Transverse colon (tissue), 4 donors: ENCODE results near the gene HMCN2. TPM values are rescaled to one million over a fixed set of nuclear protein-coding genes. Genes with fewer than 3 reads are reported as not detected.
A peak's percentile ranks its signal among the peaks of the same experiment; 100 is the strongest.

Source experiments
- DNase-seq: peaks from one replicate; pipeline ENCODE4 v3.0.0-alpha.2; 2019
- H3K27ac ChIP-seq, 4 donors: fragments of 200-600 bp; sonication (generic); 2 replicates each; pipeline ENCODE4 v1.5.1; 2016 to 2018; ENCODE audit warnings: inconsistent platforms in 4 of 4
- H3K27me3 ChIP-seq: fragments of 200-600 bp; sonication (generic); 2 replicates; pipeline ENCODE4 v1.5.1; 2017; ENCODE audit warnings: inconsistent platforms
- H3K36me3 ChIP-seq, 4 donors: fragments of 200-600 bp; sonication (generic); 2 replicates each; pipeline ENCODE4 v1.5.1; 2017 to 2019; ENCODE audit warnings: inconsistent platforms in 4 of 4
- H3K4me1 ChIP-seq, 4 donors: fragments of 200-600 bp; sonication (generic); 2 replicates each; pipeline ENCODE4 v1.5.1; 2017 to 2020; ENCODE audit warnings: inconsistent platforms in 4 of 4
- H3K4me3 ChIP-seq, 4 donors: fragments of 200-600 bp; sonication (generic); 1 replicate in 1 of 4; 2 replicates in 3 of 4; pipeline versions ENCODE4 v1.5.1 to v1.6.1; 2017 to 2019; ENCODE audit warnings: inconsistent platforms in 4 of 4
- H3K9me3 ChIP-seq, 2 donors: fragments of 200-600 bp; sonication (generic); 2 replicates each; pipeline ENCODE4 v1.5.1; 2017 to 2019; ENCODE audit warnings: inconsistent platforms in 2 of 2
- CTCF ChIP-seq, 5 experiments: fragments of 200-600 bp in 3 of 5; fragments of 450-650 bp in 2 of 5; sonication (generic) in 3 of 5; IDR thresholded peaks; 1 replicate in 2 of 5; 2 replicates in 3 of 5; pipeline ENCODE4 v1.5.1; 2016 to 2017; ENCODE audit warnings: antibody characterized with exemption in 5 of 5, inconsistent platforms in 3 of 5, mild to moderate bottlenecking in 2 of 5, moderate library complexity in 1 of 5
- EP300 ChIP-seq: sonication (generic); formaldehyde crosslinking; IDR thresholded peaks from one replicate; pipeline ENCODE4 v1.6.1; 2017; ENCODE audit warnings: antibody characterized with exemption, low read depth
- POLR2A ChIP-seq: fragments of 450-650 bp; IDR thresholded peaks from one replicate; pipeline ENCODE4 v1.6.1; 2016; ENCODE audit warnings: antibody characterized with exemption, mild to moderate bottlenecking, moderate library complexity
- POLR2AphosphoS5 ChIP-seq, 3 donors: sonication (generic); formaldehyde crosslinking; IDR thresholded peaks; one replicate each; pipeline ENCODE4 v1.6.1; 2016; ENCODE audit warnings: antibody characterized with exemption in 3 of 3
- WGBS, 2 donors: methylation state at CpG; one replicate each; pipeline ENCODE4 v1.1.5; 2018; ENCODE audit warnings: low coverage in 1 of 2; 5-methylcytosine and 5-hydroxymethylcytosine counted together
- in situ Hi-C, 4 donors: fragments of 200-750 bp; cut with MboI; loops; one replicate each; pipeline versions ENCODE4 v1.15.0 to v1.15.1; 2017; ENCODE audit warnings: low sequenced_read_pairs in 3 of 4, low pct_ligation_motif_present in 1 of 4, low pct_unique_long_range_greater_than_20kb in 1 of 4
- intact Hi-C: fragments of 100-400 bp; cut with DNase I; formaldehyde crosslinking; loops from one replicate; pipeline ENCODE4 v1.15.1; 2023; ENCODE audit warnings: low total_unique reads
- total RNA-seq, 4 donors: library from RNA; depleted of rRNA; stranded (reverse); fragments of >200 nt; gene quantifications; one replicate each; pipeline ENCODE4 v1.1.0, GENCODE V29; 2016

The HMCN2 gene
- total RNA-seq, 4 donors from 2014 or later = 7.8 to 40.0 (median 15.2) TPM

GRCh38 chr9:130263601-130264413 is 1.8 kb upstream of the HMCN2 start:
- 51% methylated on average over 10 of the region's 10 CpGs; no CpG with 5 or more reads in 1 of the 2 donors for WGBS, 2 donors
- no peak for TF ChIP-seq EP300
- Histone ChIP-seq H3K27me3 (peaks cover 69% of the 10 kb centered on the region), H3K4me1 (peaks cover 3 to 27% (median 9%) of the 10 kb centered on the region in 4 donors), H3K36me3 (no peaks in the 10 kb centered on the region), H3K9me3 (no peaks in the 10 kb centered on the region), H3K27ac (peak overlapping the region; percentile 0 to 89 (median 82)), H3K4me3 (no peak overlapping the region)
- no peak for DNase-seq
- intact Hi-C loops (loop anchor here (10.0 kb wide), 1 partner anchor 61 kb away; no protein-coding TSS in a partner anchor), in situ Hi-C loops (no loop called here)

- intact Hi-C loops = loop anchor here (10.0 kb wide), 1 partner anchor 60 kb away; no protein-coding TSS in a partner anchor
- WGBS, 2 donors = 62 to 78% methylated on average over 10 to 18 of the region's 18 CpGs
- Histone ChIP-seq H3K27me3 (peaks cover 62% of the 10 kb centered on the region), H3K36me3 (no peaks in the 10 kb centered on the region), H3K9me3 (no peaks in the 10 kb centered on the region), H3K27ac (peak overlapping the region; percentile 52 to 89 (median 82)), H3K4me3 (no peak overlapping the region), H3K4me1 (peaks cover 3 to 32% (median 12%) of the 10 kb centered on the region in 4 donors)
- no peak for TF ChIP-seq POLR2A
- TF ChIP-seq CTCF (IDR thresholded peaks at IDR 0.05) = no peak
- no peak for TF ChIP-seq POLR2AphosphoS5 (IDR thresholded peaks at IDR 0.05)
- TF ChIP-seq EP300 = no peak
- DNase-seq = no peak
- in situ Hi-C loops = no loop called here
These were observed 878 bp upstream of the HMCN2 start for GRCh38 chr9:130264414-130265350.

- WGBS, 2 donors = 42 to 48% methylated on average over 5 to 30 of the region's 41 CpGs
- TF ChIP-seq CTCF (IDR thresholded peaks at IDR 0.05) (no peak), POLR2AphosphoS5 (IDR thresholded peaks at IDR 0.05) (no peak), POLR2A (no peak), EP300 (no peak)
- no peak for DNase-seq
- Histone ChIP-seq H3K9me3 (no peaks in the 10 kb centered on the region), H3K27me3 (peaks cover 62% of the 10 kb centered on the region), H3K36me3 (no peaks in the 10 kb centered on the region), H3K27ac (peak overlapping the region; percentile 52 to 89 (median 82)), H3K4me3 (peak overlapping the region; percentile 20 to 42 (median 29)), H3K4me1 (peaks cover 3 to 31% (median 12%) of the 10 kb centered on the region in 4 donors)
- in situ Hi-C loops (no loop called here), intact Hi-C loops (loop anchor here (10.0 kb wide), 1 partner anchor 58 kb away; no protein-coding TSS in a partner anchor)
These were observed 907 bp downstream of the HMCN2 start for GRCh38 chr9:130266236-130267098.

GRCh38 chr9:130267930-130268329 is 2.4 kb downstream of the HMCN2 start:
- Histone ChIP-seq H3K27me3 (peaks cover 57% of the 10 kb centered on the region), H3K4me3 (no peak overlapping the region), H3K9me3 (no peaks in the 10 kb centered on the region), H3K27ac (peak overlapping the region; percentile 69 to 89 (median 82)), H3K36me3 (no peaks in the 10 kb centered on the region), H3K4me1 (peaks cover 0 to 26% (median 12%) of the 10 kb centered on the region in 4 donors)
- intact Hi-C loops (loop anchor here (10.0 kb wide), 1 partner anchor 57 kb away; no protein-coding TSS in a partner anchor), in situ Hi-C loops (no loop called here)
- 83% methylated on average over 5 of the region's 5 CpGs; no CpG with 5 or more reads in 1 of the 2 donors for WGBS, 2 donors
- TF ChIP-seq POLR2AphosphoS5 (IDR thresholded peaks at IDR 0.05) (no peak), POLR2A (no peak), EP300 (no peak), CTCF (IDR thresholded peaks at IDR 0.05) (no peak)
- no peak for DNase-seq
